HepG2 (cell line): ENCODE measurements around the gene CCT5. TPM values are rescaled to one million over a fixed set of nuclear protein-coding genes. Genes with fewer than 3 reads are reported as not detected.
A peak's percentile ranks its signal among the peaks of the same experiment; 100 is the strongest.

Experiments
- CHCHD3 ChIP-seq: sonication (generic); formaldehyde crosslinking; IDR thresholded peaks from 2 replicates; pipeline ENCODE4 v1.8.0; 2022; ENCODE audit warnings: mild to moderate bottlenecking, missing genetic modification reagents, moderate library complexity
- EP300 ChIP-seq, 3 experiments: sonication (generic) in 1 of 3; formaldehyde crosslinking in 1 of 3; IDR thresholded peaks; 2 replicates each; pipeline versions ENCODE4 v1.5.1 to v1.6.1; 2011 to 2020; ENCODE audit warnings: low read depth in 2 of 3, low read length in 2 of 3, borderline replicate concordance in 1 of 3, improper control_type of control experiment in 1 of 3, mild to moderate bottlenecking in 1 of 3, missing genetic modification reagents in 1 of 3, moderate library complexity in 1 of 3
- GMEB2 ChIP-seq: IDR thresholded peaks from 2 replicates; pipeline ENCODE4 v1.6.1; 2016; ENCODE audit warnings: missing biosample characterization, missing genetic modification reagents, low read depth
- HOXA9 ChIP-seq: sonication (generic); formaldehyde crosslinking; IDR thresholded peaks from 2 replicates; pipeline ENCODE4 v1.8.1; 2022; ENCODE audit warnings: missing genetic modification reagents, mild to moderate bottlenecking, moderate library complexity, borderline replicate concordance
- MBD4 ChIP-seq: IDR thresholded peaks from 2 replicates; pipeline ENCODE4 v1.6.1; 2012; ENCODE audit warnings: low read length, inconsistent platforms, borderline replicate concordance
- MXD3 ChIP-seq: IDR thresholded peaks from 2 replicates; pipeline ENCODE4 v1.6.1; 2016; ENCODE audit warnings: mild to moderate bottlenecking, missing biosample characterization, missing genetic modification reagents
- NCOA5 ChIP-seq: sonication (generic); formaldehyde crosslinking; IDR thresholded peaks from 2 replicates; pipeline ENCODE4 v1.4.0; 2020; ENCODE audit warnings: missing genetic modification reagents
- RBAK ChIP-seq: sonication (generic); formaldehyde crosslinking; IDR thresholded peaks from 2 replicates; pipeline ENCODE4 v1.5.1; 2020; ENCODE audit warnings: mild to moderate bottlenecking, missing genetic modification reagents
- RBFOX2 ChIP-seq: fragments of 200-400 bp; formaldehyde crosslinking; IDR thresholded peaks from 2 replicates; pipeline ENCODE4 v1.6.1; 2017; ENCODE audit warnings: low read depth, mild to moderate bottlenecking, low read length
- REL ChIP-seq: sonication (generic); formaldehyde crosslinking; conservative IDR thresholded peaks from 2 replicates; pipeline ENCODE4 v1.8.0; 2022; ENCODE audit warnings: mild to moderate bottlenecking, missing genetic modification reagents, moderate library complexity
- REST ChIP-seq, 2 experiments: IDR thresholded peaks; 2 replicates each; pipeline ENCODE4 v1.6.1; 2011 to 2012; ENCODE audit warnings: low read length in 2 of 2, borderline replicate concordance in 1 of 2, low read depth in 1 of 2, mild to moderate bottlenecking in 1 of 2, moderate library complexity in 1 of 2
- SUZ12 ChIP-seq: fragments of 150-350 bp; IDR thresholded peaks from 2 replicates; pipeline ENCODE4 v1.6.1; 2014; ENCODE audit warnings: low read depth, low read length
- ZFP37 ChIP-seq: sonication (generic); formaldehyde crosslinking; IDR thresholded peaks from 2 replicates; pipeline ENCODE4 v1.4.0; 2020; ENCODE audit warnings: missing genetic modification reagents, borderline replicate concordance
- ZNF234 ChIP-seq: sonication (generic); formaldehyde crosslinking; conservative IDR thresholded peaks from 2 replicates; pipeline ENCODE4 v1.5.1; 2020; ENCODE audit warnings: mild to moderate bottlenecking, missing genetic modification reagents
- ZNF280B ChIP-seq: sonication (generic); formaldehyde crosslinking; IDR thresholded peaks from 2 replicates; pipeline ENCODE4 v1.5.0; 2020; ENCODE audit warnings: missing genetic modification reagents, mild to moderate bottlenecking, borderline replicate concordance
- ZNF30 ChIP-seq: sonication (generic); formaldehyde crosslinking; IDR thresholded peaks from 2 replicates; pipeline ENCODE4 v1.5.0; 2020; ENCODE audit warnings: mild to moderate bottlenecking, missing genetic modification reagents
- ZNF414 ChIP-seq: sonication (generic); formaldehyde crosslinking; IDR thresholded peaks from 2 replicates; pipeline ENCODE4 v1.5.0; 2020; ENCODE audit warnings: missing genetic modification reagents
- ZNF546 ChIP-seq: sonication (generic); formaldehyde crosslinking; conservative IDR thresholded peaks from 2 replicates; pipeline ENCODE4 v1.8.1; 2023; ENCODE audit warnings: mild to moderate bottlenecking, missing genetic modification reagents
- ZNF572 ChIP-seq: sonication (generic); formaldehyde crosslinking; IDR thresholded peaks from 2 replicates; pipeline ENCODE4 v1.5.1; 2020; ENCODE audit warnings: mild to moderate bottlenecking, missing genetic modification reagents
- ZNF782 ChIP-seq: sonication (generic); formaldehyde crosslinking; IDR thresholded peaks from 2 replicates; pipeline ENCODE4 v1.4.0; 2020; ENCODE audit warnings: missing genetic modification reagents, mild to moderate bottlenecking, borderline replicate concordance
- polyA plus RNA-seq, 8 experiments: library from polyadenylated mRNA; depleted of rRNA in 3 of 8; stranded (reverse) in 7 of 8; unstranded in 1 of 8; fragments of >200 nt; fragmentation: Illumina TruSeq in 4 of 8; extraction: Trizol in 4 of 8; gene quantifications; 2 replicates each; pipeline versions ENCODE4 v1.2.1 to v1.2.3, GENCODE V29; 2011 to 2016; ENCODE audit warnings: low read depth in 4 of 8, missing spikeins in 1 of 8, mixed read lengths in 1 of 8; ENCODE audit not compliant: insufficient read depth in 1 of 8
- total RNA-seq, 5 experiments: library from RNA; depleted of rRNA; stranded (reverse); fragments of >200 nt; fragmentation: Illumina TruSeq; extraction: Trizol; gene quantifications; 2 replicates each; pipeline ENCODE4 v1.2.3, GENCODE V29; 2016; ENCODE audit warnings: low read depth in 1 of 5

CCT5 gene
- total and polyA plus RNA-seq, 2 of the 13 experiments (the other 11 are each of a cell fraction or from before 2014, with no cell fraction given): 319 to 708 TPM

GRCh38 chr5:10249948-10250805 lies at the start of gene CCT5 (continued):
- TF ChIP-seq REST (IDR thresholded peaks at IDR 0.05; ENCODE audit: borderline replicate concordance in 1 of 2, low read depth in 1 of 2, low read length in 2 of 2) (no peak; a peak in 1 of 4 replicates), ZNF782 (no peak), REL (CRISPR knock-in tag) (no peak), NCOA5 (no peak), RBFOX2 (peak; percentile 91), CHCHD3 (peak; percentile 92), ZNF546 (no peak; the same call in 1 of the 2 replicates), HOXA9 (CRISPR knock-in tag) (no peak), GMEB2 (no peak), ZNF572 (CRISPR knock-in tag) (peak; percentile 81; the same call in 1 of the 2 replicates), RBAK (CRISPR knock-in tag) (no peak), ZNF234 (CRISPR knock-in tag) (0 out of 2 replicates have a peak, but pooled peaks have one; percentile 69), ZFP37 (CRISPR knock-in tag) (0 out of 2 replicates have a peak, but pooled peaks have one; percentile 55), ZNF414 (CRISPR knock-in tag) (no peak; the same call in 1 of the 2 replicates), ZNF30 (CRISPR knock-in tag) (no peak), ZNF280B (CRISPR knock-in tag) (peak; percentile 61; the same call in 1 of the 2 replicates), MBD4 (no peak), SUZ12 (no peak), EP300 (IDR thresholded peaks at IDR 0.05; ENCODE audit: low read depth in 2 of 2, low read length in 2 of 2) (peak in 1 of 2 experiments; percentile 44; a peak in 2 of 4 replicates), EP300 (CRISPR knock-in tag; IDR thresholded peaks at IDR 0.05; ENCODE audit: borderline replicate concordance) (peak; percentile 36; the same call in 1 of the 2 replicates), MXD3 (CRISPR knock-in tag) (peak; percentile 87)
